T-helper 22 cell (primary cell): ENCODE measurements around the gene OR52M1.

Experiments used
- DNase-seq: peaks from one replicate; pipeline ENCODE4 v3.0.0-alpha.2; 2020; ENCODE audit warnings: low read depth

Gene OR52M1

GRCh38 chr11:4569075-4569474, 24.1 kb downstream of the OR52M1 start:
- no peak for DNase-seq

GRCh38 chr11:4576880-4577279, 31.9 kb downstream of the OR52M1 start:
- no peak for DNase-seq

- no peak for DNase-seq
Measured at GRCh38 chr11:4577761-4578160, 32.8 kb downstream of the OR52M1 start.

GRCh38 chr11:4578624-4579023, 33.6 kb downstream of the OR52M1 start:
- DNase-seq: no peak

GRCh38 chr11:4580124-4580523, 35.1 kb downstream of the OR52M1 start:
- no peak for DNase-seq

- no peak for DNase-seq
Measured at GRCh38 chr11:4581443-4581842, 36.5 kb downstream of the OR52M1 start, which contains the start of gene OR52I2. OR52I2 (plus strand) TSS chr11:4581743.

GRCh38 chr11:4589017-4589416, 44.0 kb downstream of the OR52M1 start:
- DNase-seq: no peak

- no peak for DNase-seq
Measured at GRCh38 chr11:4593739-4594138, 48.7 kb downstream of the OR52M1 start, which contains the start of gene OR52I1. OR52I1 (plus strand) TSS chr11:4594039; CDS start chr11:4594039, 0 bp downstream.
